ENCODE measurements around the gene RAB11FIP5. TPM values are rescaled to one million over a fixed set of nuclear protein-coding genes. Genes with fewer than 3 reads are reported as not detected.
"Not testable (repeated sequence)": the region's sequence is repeated elsewhere in the genome, so short reads cannot be mapped to it uniquely, and the experiment has no call there.

RAB11FIP5 gene
- total RNA-seq, 1 donor from 2014 or later, result 27.7 TPM

GRCh38 chr2:73068147-73068546, 44.6 kb downstream of the RAB11FIP5 start:
- TF ChIP-seq, protein P1, sequence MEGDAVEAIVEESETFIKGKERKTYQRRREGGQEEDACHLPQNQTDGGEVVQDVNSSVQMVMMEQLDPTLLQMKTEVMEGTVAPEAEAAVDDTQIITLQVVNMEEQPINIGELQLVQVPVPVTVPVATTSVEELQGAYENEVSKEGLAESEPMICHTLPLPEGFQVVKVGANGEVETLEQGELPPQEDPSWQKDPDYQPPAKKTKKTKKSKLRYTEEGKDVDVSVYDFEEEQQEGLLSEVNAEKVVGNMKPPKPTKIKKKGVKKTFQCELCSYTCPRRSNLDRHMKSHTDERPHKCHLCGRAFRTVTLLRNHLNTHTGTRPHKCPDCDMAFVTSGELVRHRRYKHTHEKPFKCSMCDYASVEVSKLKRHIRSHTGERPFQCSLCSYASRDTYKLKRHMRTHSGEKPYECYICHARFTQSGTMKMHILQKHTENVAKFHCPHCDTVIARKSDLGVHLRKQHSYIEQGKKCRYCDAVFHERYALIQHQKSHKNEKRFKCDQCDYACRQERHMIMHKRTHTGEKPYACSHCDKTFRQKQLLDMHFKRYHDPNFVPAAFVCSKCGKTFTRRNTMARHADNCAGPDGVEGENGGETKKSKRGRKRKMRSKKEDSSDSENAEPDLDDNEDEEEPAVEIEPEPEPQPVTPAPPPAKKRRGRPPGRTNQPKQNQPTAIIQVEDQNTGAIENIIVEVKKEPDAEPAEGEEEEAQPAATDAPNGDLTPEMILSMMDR (conservative IDR thresholded peaks at IDR 0.05; ENCODE audit: low read depth, low read length), result no peak
- H3K4me3 ChIP-seq (ENCODE audit: low read depth, low read length), result no peak overlapping the region
- no peak for DNase-seq (ENCODE audit: low read depth)

- DNase-seq (ENCODE audit: low read depth), result no peak
- H3K4me3 ChIP-seq (ENCODE audit: low read depth, low read length), result no peak overlapping the region
- TF ChIP-seq, protein P1 (conservative IDR thresholded peaks at IDR 0.05; ENCODE audit: low read depth, low read length), result no peak
These were observed 45.7 kb downstream of the RAB11FIP5 start for GRCh38 chr2:73067043-73067442.

- H3K4me3 ChIP-seq (ENCODE audit: low read depth, low read length); DNase-seq (ENCODE audit: low read depth): not testable (repeated sequence)
These were observed 47.7 kb downstream of the RAB11FIP5 start for GRCh38 chr2:73065070-73065469.

DNA sequence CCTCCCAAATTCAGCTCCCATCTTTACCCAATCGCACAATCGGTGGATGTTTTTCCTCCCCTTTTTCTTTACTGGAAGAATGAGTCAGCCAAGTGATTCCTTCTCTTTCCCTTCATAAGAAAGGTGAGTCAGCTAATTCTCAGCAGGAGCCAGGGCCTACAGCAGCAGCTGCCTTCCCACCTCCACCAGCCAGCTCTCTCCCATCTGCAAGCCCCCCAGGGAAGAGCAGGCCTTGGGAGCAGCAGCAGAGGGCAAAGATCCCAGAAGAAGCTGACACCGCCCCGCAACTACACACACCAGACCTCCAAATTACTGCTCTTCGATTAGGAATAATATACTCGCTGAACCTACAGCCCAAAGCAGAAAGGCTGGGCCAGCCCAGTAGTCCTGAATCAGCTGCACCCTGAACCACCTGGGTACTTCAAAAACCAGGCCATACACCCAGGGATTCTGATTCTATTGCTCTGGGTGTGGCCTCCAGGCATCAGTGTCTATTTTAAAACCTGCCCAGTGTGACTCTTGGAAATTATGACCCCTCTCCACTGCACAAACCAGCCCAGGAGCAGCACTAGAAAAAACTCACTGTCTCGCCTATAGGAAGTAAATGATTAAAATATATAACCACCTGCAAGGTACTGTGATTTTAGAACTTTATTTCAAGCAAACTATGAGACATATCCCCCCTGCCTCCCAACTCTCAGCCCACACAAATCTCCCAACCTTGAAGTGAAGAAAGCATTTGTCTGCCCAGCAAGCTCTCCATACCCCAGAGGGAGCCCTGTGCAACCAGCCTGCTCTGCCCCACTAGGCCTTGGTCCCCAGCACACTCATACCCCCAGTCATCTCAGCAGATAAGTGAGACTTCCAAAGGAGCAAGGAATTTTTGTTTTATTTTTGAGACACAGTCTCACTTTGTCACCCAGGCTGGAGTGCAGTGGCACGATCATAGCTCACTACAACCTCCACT, 48.6 kb downstream of the RAB11FIP5 start:
- no peak overlapping the region for H3K4me3 ChIP-seq (ENCODE audit: low read depth, low read length)

DNA sequence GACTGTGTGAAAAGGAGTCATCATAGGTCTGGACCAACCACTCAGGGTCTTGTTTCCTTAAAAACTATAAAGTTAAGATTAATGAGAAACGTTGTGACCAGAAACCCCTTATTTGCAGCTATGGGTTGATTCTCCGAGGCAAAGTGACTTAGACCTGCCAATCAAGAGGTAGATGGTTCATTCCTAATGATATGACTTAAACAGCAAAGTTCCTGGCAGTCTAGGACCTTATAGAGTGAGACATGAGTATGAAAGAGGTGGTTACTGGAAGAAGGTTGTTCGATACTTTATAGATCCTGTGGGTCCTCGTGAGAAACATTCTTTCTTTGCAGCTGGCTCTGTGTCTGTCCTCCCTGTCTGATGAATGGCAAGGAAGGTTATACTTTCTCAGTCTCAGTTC, 49.3 kb downstream of the RAB11FIP5 start:
- DNase-seq (ENCODE audit: low read depth), result no peak
- H3K4me3 ChIP-seq (ENCODE audit: low read depth, low read length), result no peak overlapping the region
- TF ChIP-seq, protein P1 (conservative IDR thresholded peaks at IDR 0.05; ENCODE audit: low read depth, low read length), result no peak

More for the DNA sequence above, 48.6 kb downstream of the RAB11FIP5 start:
- TF ChIP-seq, protein P1 (conservative IDR thresholded peaks at IDR 0.05; ENCODE audit: low read depth, low read length), result no peak
- no peak for DNase-seq (ENCODE audit: low read depth)

DNA sequence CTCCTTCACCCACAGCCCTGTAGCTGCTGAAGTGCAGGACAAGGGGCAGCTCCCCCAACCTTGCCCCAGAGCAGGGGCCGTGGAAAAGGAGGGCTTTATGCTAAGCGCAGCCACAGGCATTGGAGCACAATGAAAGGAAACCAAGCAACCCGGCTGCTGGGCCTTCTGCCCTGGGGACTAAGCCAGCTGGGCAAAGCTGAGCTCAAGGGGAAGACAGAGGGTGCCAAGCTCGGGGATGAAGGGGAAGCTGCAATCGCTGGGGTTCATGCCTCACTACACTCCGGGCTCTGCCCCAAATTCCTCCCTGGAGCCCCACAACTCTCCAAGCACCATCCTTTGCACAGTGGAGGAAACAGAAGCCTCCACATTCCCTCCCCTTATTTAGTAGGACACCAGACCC, 53.6 kb downstream of the RAB11FIP5 start:
- no peak for DNase-seq (ENCODE audit: low read depth)
- TF ChIP-seq, protein P1 (conservative IDR thresholded peaks at IDR 0.05; ENCODE audit: low read depth, low read length), result no peak
- H3K4me3 ChIP-seq (ENCODE audit: low read depth, low read length), result no peak overlapping the region

DNA sequence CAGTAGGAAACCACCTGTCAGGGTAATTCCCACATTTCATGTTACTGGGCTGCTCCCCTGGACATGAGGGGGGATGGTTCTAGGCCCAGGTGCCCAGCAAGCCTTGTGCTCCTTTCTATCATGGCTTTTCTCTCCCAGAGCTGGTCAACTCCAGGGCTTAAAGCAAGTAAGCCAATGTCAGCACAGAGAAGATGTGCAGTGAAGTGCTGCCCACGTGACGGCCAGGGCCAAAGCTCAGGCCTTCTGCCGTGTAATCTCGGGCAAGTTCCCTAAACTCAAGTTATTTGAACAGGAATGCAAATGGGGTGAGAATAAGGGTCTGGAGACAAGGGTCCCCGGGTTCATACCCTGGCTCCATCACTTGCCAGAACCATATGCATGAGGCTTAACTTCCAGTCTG, 57.8 kb downstream of the RAB11FIP5 start:
- no peak overlapping the region for H3K4me3 ChIP-seq (ENCODE audit: low read depth, low read length)
- no peak for DNase-seq (ENCODE audit: low read depth)
- TF ChIP-seq, protein P1 (conservative IDR thresholded peaks at IDR 0.05; ENCODE audit: low read depth, low read length), result no peak
